Large intestine (tissue), 3 donors: Measurements from ENCODE around the gene SGMS1. TPM values are rescaled to one million over a fixed set of nuclear protein-coding genes. Genes with fewer than 3 reads are reported as not detected.
"Not testable (repeated sequence)": the region's sequence is repeated elsewhere in the genome, so short reads cannot be mapped to it uniquely, and the experiment has no call there.

Source experiments
- DNase-seq, 2 donors: peaks; one replicate each; pipeline versions ENCODE4 v3.0.0 to v3.0.0-alpha.2; 2013
- H3K27ac ChIP-seq: one replicate; pipeline ENCODE4 v1.5.1; 2013; ENCODE audit warnings: low read length
- H3K27me3 ChIP-seq: 2 replicates; pipeline ENCODE4 v1.6.1; 2013; ENCODE audit warnings: low read length; ENCODE audit not compliant: control insufficient read depth, insufficient read depth
- H3K36me3 ChIP-seq: 2 replicates; pipeline ENCODE4 v1.6.1; 2013; ENCODE audit warnings: low read length; ENCODE audit not compliant: control insufficient read depth, insufficient read depth
- H3K4me1 ChIP-seq: one replicate; pipeline ENCODE4 v1.6.1; 2013; ENCODE audit warnings: low read length; ENCODE audit not compliant: control insufficient read depth, insufficient read depth
- H3K4me3 ChIP-seq: one replicate; pipeline ENCODE4 v1.5.1; 2013; ENCODE audit warnings: low read length
- H3K9me3 ChIP-seq: one replicate; pipeline ENCODE4 v1.6.1; 2013; ENCODE audit warnings: mild to moderate bottlenecking, low read depth, low read length, moderate library complexity; ENCODE audit not compliant: control insufficient read depth
- WGBS: methylation state at CpG from one replicate; pipeline ENCODE4 v1.1.5; 2013; ENCODE audit warnings: low lambda C conversion rate; ENCODE audit not compliant: insufficient coverage; 5-methylcytosine and 5-hydroxymethylcytosine counted together
- polyA plus RNA-seq: library from polyadenylated mRNA; unstranded; fragments of 120-200 nt; gene quantifications from one replicate; pipeline ENCODE4 v1.2.1, GENCODE V29; 2013

SGMS1 gene
- polyA plus RNA-seq, 1 donor, result 22.8 TPM

- no CpG with 5 or more reads among the region's 5 CpGs for WGBS
- no peak overlapping the region for H3K27ac ChIP-seq
Observed at GRCh38 chr10:50658165-50658564, 34.4 kb upstream of the SGMS1 start.

GRCh38 chr10:50653758-50654157, 30.0 kb upstream of the SGMS1 start:
- Histone ChIP-seq H3K4me1 (peaks cover 24% of the 10 kb centered on the region), H3K27me3 (no peaks in the 10 kb centered on the region), H3K9me3 (no peaks in the 10 kb centered on the region), H3K36me3 (no peaks in the 10 kb centered on the region), H3K27ac (no peak overlapping the region), H3K4me3 (no peak overlapping the region)
- peak; percentile 23 to 46 for DNase-seq
- 67% methylated on average over 1 of the region's 3 CpGs for WGBS

More at GRCh38 chr10:50658165-50658564, 34.4 kb upstream of the SGMS1 start:
- Histone ChIP-seq H3K27me3 (no peaks in the 10 kb centered on the region), H3K4me3 (no peak overlapping the region), H3K36me3 (no peaks in the 10 kb centered on the region), H3K9me3 (peaks cover 4% of the 10 kb centered on the region), H3K4me1 (no peaks in the 10 kb centered on the region)
- DNase-seq, result no peak

GRCh38 chr10:50653142-50653541, 29.4 kb upstream of the SGMS1 start:
- Histone ChIP-seq H3K9me3 (no peaks in the 10 kb centered on the region), H3K27me3 (no peaks in the 10 kb centered on the region), H3K4me3 (no peak overlapping the region), H3K27ac (no peak overlapping the region), H3K36me3 (no peaks in the 10 kb centered on the region), H3K4me1 (peaks cover 29% of the 10 kb centered on the region)
- peak in 1 of 2 donors; percentile 26 for DNase-seq
- WGBS, result 86% methylated on average over 1 of the region's 3 CpGs

GRCh38 chr10:50651808-50652207, 28.1 kb upstream of the SGMS1 start:
- WGBS, result no CpG with 5 or more reads among the region's 2 CpGs
- H3K4me3 ChIP-seq, result no peak overlapping the region
- peak overlapping the region; percentile 32 for H3K27ac ChIP-seq
- H3K36me3 ChIP-seq, result no peaks in the 10 kb centered on the region
- peaks cover 32% of the 10 kb centered on the region for H3K4me1 ChIP-seq
- H3K9me3 ChIP-seq, result no peaks in the 10 kb centered on the region
- H3K27me3 ChIP-seq, result no peaks in the 10 kb centered on the region
- no peak for DNase-seq

- DNase-seq, result no peak
- Histone ChIP-seq H3K4me1 (peaks cover 32% of the 10 kb centered on the region), H3K27me3 (no peaks in the 10 kb centered on the region), H3K9me3 (no peaks in the 10 kb centered on the region), H3K4me3 (no peak overlapping the region), H3K36me3 (no peaks in the 10 kb centered on the region), H3K27ac (peak overlapping the region; percentile 56)
- WGBS, result no CpG with 5 or more reads among the region's 3 CpGs
Observed at GRCh38 chr10:50650481-50650880, 26.7 kb upstream of the SGMS1 start.

- DNase-seq, result no peak
- 14% methylated on average over 1 of the region's 1 CpG for WGBS
- no peaks in the 10 kb centered on the region for H3K9me3 ChIP-seq
- no peak overlapping the region for H3K4me3 ChIP-seq
- no peaks in the 10 kb centered on the region for H3K27me3 ChIP-seq
- peak overlapping the region; percentile 31 for H3K27ac ChIP-seq
- no peaks in the 10 kb centered on the region for H3K36me3 ChIP-seq
- peaks cover 32% of the 10 kb centered on the region for H3K4me1 ChIP-seq
Observed at GRCh38 chr10:50648935-50649227, 25.1 kb upstream of the SGMS1 start.

GRCh38 chr10:50648089-50648934, 24.6 kb upstream of the SGMS1 start:
- WGBS, result no CpG with 5 or more reads among the region's 7 CpGs
- Histone ChIP-seq H3K27ac (peak overlapping the region; percentile 31), H3K4me1 (peaks cover 32% of the 10 kb centered on the region), H3K36me3 (no peaks in the 10 kb centered on the region), H3K9me3 (no peaks in the 10 kb centered on the region), H3K27me3 (no peaks in the 10 kb centered on the region), H3K4me3 (no peak overlapping the region)
- peak; percentile 35 to 43 for DNase-seq

GRCh38 chr10:50647350-50647749, 23.6 kb upstream of the SGMS1 start:
- H3K27me3 ChIP-seq, H3K36me3 ChIP-seq, H3K9me3 ChIP-seq, H3K4me3 ChIP-seq, DNase-seq, H3K27ac ChIP-seq: not testable (repeated sequence)
- 80% methylated on average over 1 of the region's 1 CpG for WGBS
- H3K4me1 ChIP-seq, result peaks cover 32% of the 10 kb centered on the region

GRCh38 chr10:50645236-50645635, 21.5 kb upstream of the SGMS1 start:
- Histone ChIP-seq H3K4me1 (peaks cover 16% of the 10 kb centered on the region), H3K4me3 (no peak overlapping the region), H3K36me3 (no peaks in the 10 kb centered on the region), H3K27me3 (no peaks in the 10 kb centered on the region), H3K27ac (no peak overlapping the region), H3K9me3 (no peaks in the 10 kb centered on the region)
- DNase-seq, result no peak

GRCh38 chr10:50641626-50642025, 17.9 kb upstream of the SGMS1 start:
- no peaks in the 10 kb centered on the region for H3K9me3 ChIP-seq
- no peak for DNase-seq
- 88% methylated on average over 2 of the region's 2 CpGs for WGBS
- H3K4me3 ChIP-seq, result no peak overlapping the region
- H3K27me3 ChIP-seq, result no peaks in the 10 kb centered on the region
- H3K27ac ChIP-seq, result no peak overlapping the region
- no peaks in the 10 kb centered on the region for H3K36me3 ChIP-seq
- no peaks in the 10 kb centered on the region for H3K4me1 ChIP-seq

- Histone ChIP-seq H3K4me1 (no peaks in the 10 kb centered on the region), H3K36me3 (no peaks in the 10 kb centered on the region), H3K9me3 (no peaks in the 10 kb centered on the region), H3K4me3 (no peak overlapping the region), H3K27ac (no peak overlapping the region), H3K27me3 (no peaks in the 10 kb centered on the region)
- no CpG with 5 or more reads among the region's 1 CpG for WGBS
- DNase-seq, result no peak
Observed at GRCh38 chr10:50640238-50640637, 16.5 kb upstream of the SGMS1 start.
